Suppressor macrophage treated with lipopolysaccharide for 1 hour (primary cell): Measurements from ENCODE around the gene FAM78B.

Experiments
- DNase-seq, 3 donors: peaks; one replicate each; pipeline ENCODE4 v3.0.0-alpha.2; 2020 to 2022

FAM78B gene

GRCh38 chr1:166116026-166116425 is 50.8 kb downstream of the FAM78B start:
- no peak for DNase-seq

DNA sequence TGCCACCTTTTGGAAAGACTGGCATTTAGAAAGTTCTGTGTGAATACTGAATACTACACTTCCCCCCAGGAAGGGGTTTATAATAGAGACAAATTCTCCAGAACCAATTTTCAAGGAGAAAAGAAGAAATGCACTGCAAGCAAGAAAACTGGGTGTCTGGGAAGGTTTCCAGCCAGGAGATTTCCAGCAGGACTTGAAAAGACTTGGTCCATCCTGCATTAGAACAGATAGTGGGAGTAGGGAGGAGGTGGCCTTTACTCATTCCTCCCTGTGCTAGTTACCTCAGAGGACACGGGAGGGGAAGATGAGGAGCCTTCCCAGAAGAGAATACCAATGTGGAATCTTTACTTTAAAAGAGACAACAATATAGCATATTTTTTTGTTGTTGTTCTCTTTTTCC is 52.4 kb downstream of the FAM78B start:
- no peak for DNase-seq

GRCh38 chr1:166113630-166114029 is 53.2 kb downstream of the FAM78B start:
- DNase-seq, result no peak

DNA sequence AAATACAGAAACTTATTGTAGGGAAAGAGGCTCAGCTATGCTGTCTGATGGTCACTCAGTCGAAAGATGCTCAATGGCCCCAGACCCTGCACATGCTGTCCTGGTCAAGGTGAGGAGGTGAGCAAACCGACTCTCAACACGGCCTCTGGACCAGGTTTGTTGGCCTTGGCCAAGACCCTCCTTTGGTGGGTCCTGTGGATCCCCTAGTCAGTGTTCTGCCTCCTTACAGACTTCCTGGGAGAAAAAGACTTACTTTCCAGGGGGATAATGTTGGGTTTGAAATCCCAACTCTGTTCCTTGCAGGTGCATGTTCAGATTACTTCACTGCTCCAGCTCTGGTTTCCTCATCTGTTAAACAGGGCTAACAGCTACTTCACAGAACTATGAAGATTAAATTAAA is 53.8 kb downstream of the FAM78B start:
- no peak for DNase-seq

- no peak for DNase-seq
Measured at GRCh38 chr1:166112425-166112824, 54.4 kb downstream of the FAM78B start.

DNA sequence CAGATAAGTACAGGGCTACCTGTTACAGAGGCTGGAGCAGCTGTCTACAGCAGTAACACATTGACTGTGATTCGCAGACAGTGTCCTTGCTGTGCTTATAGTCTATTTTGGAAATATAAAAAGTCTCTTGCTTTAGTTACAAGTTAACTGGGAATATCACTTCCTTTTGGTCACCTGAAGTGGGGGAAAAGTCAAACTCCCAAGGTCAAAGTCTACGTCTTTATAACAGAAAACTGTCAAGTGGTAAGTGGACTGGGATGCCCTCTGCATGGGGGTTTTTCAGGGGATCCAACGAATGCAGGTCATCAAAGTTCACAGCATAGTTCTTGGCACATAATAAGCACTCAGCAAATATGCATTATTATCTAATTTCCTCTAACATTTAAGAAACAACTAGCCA is 55.4 kb downstream of the FAM78B start:
- no peak for DNase-seq

GRCh38 chr1:166090244-166090643 is 76.6 kb downstream of the FAM78B start:
- no peak for DNase-seq

- DNase-seq, result no peak
Measured at GRCh38 chr1:166089804-166090203, 77.0 kb downstream of the FAM78B start.

DNA sequence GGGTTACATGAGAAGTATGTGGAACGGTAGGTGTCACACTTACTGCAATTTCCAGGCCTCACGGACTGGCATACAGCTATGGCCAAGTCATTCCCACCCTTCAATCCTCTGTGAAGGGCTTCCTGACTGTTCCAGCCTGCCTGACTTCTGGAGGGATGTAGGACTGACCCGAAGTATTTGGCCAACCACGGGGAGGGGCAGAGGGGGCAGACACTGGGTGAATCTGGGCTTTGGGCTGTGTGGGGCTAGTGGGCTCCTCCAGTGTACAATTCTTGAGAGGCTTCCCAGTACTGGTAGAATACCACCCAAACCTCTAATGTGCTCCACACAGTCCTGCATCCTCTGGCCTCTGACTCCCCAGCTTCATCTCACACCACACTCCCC is 78.2 kb downstream of the FAM78B start:
- no peak for DNase-seq

DNA sequence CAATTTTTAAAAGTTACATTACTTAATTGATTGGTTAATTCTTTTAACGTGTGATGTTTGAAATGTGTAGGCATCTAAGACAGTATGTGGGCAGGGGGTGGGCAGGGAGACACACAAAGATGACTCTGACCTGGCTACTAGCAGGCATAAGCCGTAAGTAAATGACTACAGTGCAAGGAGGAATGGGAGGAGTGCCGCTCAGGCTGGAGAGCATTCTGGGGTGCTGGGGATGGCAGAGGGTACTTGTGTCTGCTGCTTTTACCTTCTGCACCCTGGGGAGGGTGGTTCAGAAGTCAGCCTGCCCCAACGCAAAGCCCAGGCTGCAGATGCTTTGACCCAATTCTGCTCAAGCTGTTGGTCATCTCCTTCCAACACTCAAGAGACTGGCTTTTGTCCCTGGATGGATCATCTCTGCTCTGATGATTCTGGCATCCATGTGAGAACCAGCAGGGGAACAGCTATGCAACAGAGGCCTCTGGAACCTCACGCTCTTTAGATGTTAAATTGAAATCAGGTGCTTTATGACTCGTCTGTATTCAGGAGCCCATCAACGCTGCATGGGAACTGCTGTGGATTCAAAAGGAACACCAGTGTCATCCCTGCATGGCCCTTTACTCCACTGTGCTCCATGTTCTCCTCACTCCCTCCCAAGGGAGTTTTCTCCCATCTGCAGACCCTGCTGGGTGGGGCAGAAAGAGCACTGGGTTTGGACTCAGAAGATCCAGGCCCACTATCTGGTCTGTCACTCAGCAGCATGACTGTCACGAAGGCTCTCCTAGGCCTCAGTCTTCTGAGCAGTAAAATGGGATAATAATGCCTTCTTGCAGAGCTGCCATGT is 78.8 kb downstream of the FAM78B start:
- DNase-seq, result no peak

- DNase-seq, result no peak
Measured at GRCh38 chr1:166086113-166086883, 80.5 kb downstream of the FAM78B start.

GRCh38 chr1:166084613-166085012 is 82.2 kb downstream of the FAM78B start:
- no peak for DNase-seq

- DNase-seq, result no peak
Measured at GRCh38 chr1:166083887-166084286, 82.9 kb downstream of the FAM78B start.

DNA sequence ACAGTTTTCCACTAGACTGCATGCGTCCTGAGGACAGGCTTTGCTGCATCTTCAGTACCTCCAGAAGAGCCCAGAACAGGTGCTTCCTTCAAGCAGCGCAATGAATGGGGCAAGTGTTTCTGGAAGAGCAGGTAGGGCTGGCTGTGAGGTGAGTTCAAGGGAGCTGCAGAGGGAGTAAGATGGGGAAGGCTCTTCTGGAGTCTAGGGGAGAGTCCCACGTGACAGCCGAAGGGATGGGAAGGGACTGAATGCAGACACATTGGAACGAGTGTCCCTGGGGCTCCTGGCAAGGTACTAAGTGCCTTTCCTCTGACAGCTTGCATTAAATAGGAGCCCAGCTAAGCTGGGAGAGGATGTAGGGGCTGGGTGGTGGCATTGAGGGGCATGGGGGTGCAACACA is 84.2 kb downstream of the FAM78B start:
- no peak for DNase-seq

- DNase-seq, result peak; percentile 15 to 22 (median 18)
Measured at GRCh38 chr1:166080967-166081870, 85.6 kb downstream of the FAM78B start.

GRCh38 chr1:166080277-166080966 is 86.4 kb downstream of the FAM78B start:
- DNase-seq, result no peak

- no peak for DNase-seq
Measured at GRCh38 chr1:166079276-166079675, 87.5 kb downstream of the FAM78B start.

DNA sequence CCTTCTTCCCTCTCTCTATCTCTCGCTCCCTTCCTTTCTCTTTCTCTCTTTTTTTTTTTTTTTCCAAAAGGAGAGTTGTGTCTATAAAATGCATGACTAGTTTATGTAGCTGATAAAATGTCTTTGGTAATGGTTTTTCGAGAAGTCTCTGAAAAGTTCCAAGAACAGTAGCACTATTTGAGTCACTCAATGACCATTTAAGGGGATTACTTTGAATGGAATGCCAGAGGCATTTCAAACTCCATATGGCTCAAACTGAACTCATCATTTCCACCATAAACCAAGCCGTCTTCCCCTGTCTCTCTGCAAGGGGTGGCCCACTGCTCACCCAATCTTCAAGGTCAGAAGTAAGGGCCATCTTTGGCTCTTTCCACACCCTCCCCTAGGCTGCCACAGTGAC is 93.3 kb downstream of the FAM78B start:
- DNase-seq, result no peak

DNA sequence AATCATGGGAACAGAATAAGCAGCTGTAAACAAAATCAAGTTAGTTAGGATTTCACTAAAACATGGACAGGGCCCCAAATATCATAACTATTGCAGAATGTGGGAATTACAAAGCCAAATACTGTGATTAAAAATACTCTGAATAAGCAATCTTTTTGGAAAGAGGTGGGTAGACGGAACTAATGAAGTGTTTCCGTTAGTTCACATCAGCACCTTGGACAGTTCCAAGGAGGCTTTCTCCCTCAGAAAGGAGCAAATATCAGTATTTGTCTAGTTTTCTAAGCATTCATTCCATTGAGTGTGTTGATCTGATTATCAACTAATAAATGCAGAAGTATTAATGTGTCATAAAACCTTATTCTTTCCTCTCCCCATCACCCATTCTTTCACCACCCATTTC is 97.4 kb downstream of the FAM78B start:
- DNase-seq, result peak in 2 of 3 donors; percentile 4 to 7

- no peak for DNase-seq
Measured at GRCh38 chr1:166066107-166066506, 100.7 kb downstream of the FAM78B start.

GRCh38 chr1:166064951-166065350 is 101.8 kb downstream of the FAM78B start:
- DNase-seq, result no peak

GRCh38 chr1:166064313-166064926 is 102.4 kb downstream of the FAM78B start:
- no peak for DNase-seq
